Measurements from ENCODE around the gene SPTSSA. TPM values are rescaled to one million over a fixed set of nuclear protein-coding genes. Genes with fewer than 3 reads are reported as not detected.
"Not testable (repeated sequence)": the region's sequence is repeated elsewhere in the genome, so short reads cannot be mapped to it uniquely, and the experiment has no call there.

SPTSSA gene
- polyA plus RNA-seq, 1 donor, result 21.6 TPM

GRCh38 chr14:34472706-34473279 lies 10.8 kb upstream of the SPTSSA start:
- DNase-seq (ENCODE audit: low read depth), result no peak

GRCh38 chr14:34470319-34470718 lies 8.3 kb upstream of the SPTSSA start:
- no peak for DNase-seq (ENCODE audit: low read depth)

- no peak for DNase-seq (ENCODE audit: low read depth)
These were observed 4.7 kb upstream of the SPTSSA start for GRCh38 chr14:34466691-34467090.

GRCh38 chr14:34465069-34465859 lies 3.2 kb upstream of the SPTSSA start:
- no peak for DNase-seq (ENCODE audit: low read depth)

DNA sequence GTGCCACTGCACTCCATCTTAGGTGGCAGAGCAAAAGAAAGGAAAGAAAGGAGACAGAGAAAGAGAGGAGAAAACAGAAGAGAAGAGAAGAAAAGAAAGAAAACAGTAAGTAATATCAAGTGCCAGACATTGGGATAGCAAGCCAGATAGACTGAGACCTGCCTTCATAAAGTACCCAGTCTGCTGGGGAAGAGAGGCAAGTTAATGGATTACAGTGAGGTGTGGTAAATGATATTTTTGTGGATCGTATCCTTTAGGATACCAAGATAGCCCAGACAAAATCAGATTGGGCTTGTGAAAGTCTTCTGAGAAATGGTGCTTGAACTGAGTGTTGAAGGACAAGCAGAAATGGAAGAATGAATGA lies 1.5 kb upstream of the SPTSSA start:
- DNase-seq (ENCODE audit: low read depth), result no peak

- no peak for DNase-seq (ENCODE audit: low read depth)
These were observed 507 bp downstream of the SPTSSA start for GRCh38 chr14:34461334-34462131.

- no peak for DNase-seq (ENCODE audit: low read depth)
These were observed 1.2 kb downstream of the SPTSSA start for GRCh38 chr14:34460841-34461240.

DNA sequence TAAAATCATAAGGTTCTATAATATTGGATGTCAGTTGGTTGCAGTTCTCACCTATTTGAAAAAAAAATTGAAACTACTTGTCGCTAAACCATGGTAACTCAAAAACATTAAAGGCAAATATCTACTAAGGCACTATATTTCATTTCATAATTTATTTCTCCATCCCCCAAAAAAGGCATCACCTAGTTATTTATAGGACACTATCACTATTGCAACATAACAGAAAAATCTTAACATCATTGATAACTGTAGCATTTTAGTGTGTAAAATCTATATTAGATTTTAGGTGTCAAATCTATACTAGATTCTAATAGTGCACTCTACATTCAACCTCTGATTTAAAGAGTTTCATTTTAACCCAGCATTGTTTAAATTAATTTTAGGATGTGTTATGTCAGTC lies 1.7 kb downstream of the SPTSSA start:
- DNase-seq (ENCODE audit: low read depth), result no peak

DNA sequence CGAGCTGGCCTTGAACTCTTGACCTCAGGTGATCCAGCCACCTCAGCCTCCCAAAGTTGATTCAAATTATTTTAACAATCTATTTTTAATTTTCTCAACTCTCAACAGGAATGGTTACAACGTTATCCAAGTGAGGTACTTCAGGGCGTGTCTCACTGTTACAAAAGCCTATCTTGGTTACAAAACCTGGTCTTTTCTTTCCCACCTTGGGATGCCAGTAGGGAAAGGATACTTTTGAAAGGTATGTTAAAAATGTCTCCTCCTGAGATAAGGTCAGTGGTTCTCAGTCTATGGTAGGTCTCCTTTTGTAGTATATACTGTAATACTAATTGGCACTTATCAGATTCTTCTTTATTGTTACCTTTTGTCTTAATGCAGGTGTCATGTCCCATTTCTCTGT lies 4.9 kb downstream of the SPTSSA start:
- no peak for DNase-seq (ENCODE audit: low read depth)

- no peak for DNase-seq (ENCODE audit: low read depth)
These were observed 8.8 kb downstream of the SPTSSA start for GRCh38 chr14:34453226-34453625.

DNA sequence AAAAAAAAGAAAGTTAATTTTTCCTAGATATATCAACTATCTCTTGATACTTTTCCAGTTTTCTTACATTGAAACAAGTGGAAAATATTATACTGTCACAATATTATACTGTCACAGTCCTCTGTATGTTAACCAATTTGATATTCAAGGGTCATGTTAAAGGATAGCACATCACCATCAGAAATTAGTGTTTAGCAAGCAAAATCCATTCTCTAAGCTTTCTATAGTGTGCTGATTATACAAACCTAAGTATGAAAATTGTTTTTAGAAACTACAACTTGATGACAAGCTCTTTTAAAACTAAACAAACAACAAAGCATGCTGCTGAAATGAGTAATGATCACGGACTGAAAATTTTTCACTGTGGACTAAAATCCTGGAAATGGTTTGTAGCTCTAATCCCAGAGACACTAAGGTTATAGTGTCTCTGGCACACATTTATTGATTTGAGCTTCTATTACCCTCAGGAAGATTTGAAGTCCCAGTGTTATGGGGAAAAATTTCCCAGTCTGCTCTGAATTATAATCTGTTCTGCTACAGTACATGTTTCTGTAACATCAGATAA lies 9.7 kb downstream of the SPTSSA start:
- no peak for DNase-seq (ENCODE audit: low read depth)

GRCh38 chr14:34450958-34451357 lies 11.1 kb downstream of the SPTSSA start:
- DNase-seq (ENCODE audit: low read depth), result no peak

DNA sequence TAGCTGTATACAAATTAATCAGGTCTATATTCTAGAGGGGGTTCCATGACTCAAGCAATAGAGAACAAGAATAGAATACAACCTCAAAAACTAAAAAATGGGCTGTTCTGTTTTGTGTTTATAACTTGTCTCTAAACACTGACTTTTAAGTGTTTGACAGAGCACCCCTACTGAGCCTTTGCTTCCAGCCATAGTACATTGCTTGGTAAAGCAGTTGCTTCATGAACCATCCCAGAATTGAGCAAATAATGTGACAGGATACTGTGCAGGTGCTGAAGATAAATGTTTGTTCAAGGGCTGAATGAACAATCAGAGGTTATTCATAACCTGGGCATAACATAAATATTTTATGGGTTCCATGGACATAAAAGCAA lies 11.5 kb downstream of the SPTSSA start:
- DNase-seq (ENCODE audit: low read depth), result no peak

DNA sequence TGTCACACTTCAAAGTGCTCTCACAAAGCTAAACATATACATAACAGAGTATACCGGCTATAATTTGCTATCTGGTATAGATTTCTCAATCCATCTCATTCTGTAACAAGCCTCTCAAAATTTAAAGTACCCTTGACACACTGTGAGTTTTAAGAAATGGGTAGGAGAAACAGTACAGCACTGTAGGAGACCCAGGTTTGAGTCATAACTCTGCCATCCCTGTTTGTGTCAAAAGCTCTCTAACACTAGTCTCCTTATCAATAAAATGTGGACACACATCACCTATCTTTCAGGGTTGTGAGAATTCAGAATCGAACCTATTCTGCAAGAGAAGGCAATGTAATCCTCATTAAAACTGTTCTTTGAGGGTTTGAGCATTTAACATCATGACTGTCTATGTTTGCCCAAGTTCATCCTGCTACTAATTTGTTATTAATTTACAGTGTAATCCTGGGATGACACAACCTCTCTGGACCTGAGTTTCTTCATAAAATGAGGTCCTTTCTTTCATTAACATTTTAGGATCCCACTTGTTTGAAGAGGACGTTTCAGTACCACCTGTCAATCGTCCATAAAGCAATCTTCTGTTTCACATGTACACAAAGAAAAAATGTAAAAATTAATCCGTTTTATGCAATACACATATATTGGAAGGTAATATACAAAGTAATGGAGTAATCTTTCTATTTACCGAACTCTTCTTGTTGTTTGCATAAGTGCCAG lies 12.1 kb downstream of the SPTSSA start:
- DNase-seq (ENCODE audit: low read depth), result no peak

DNA sequence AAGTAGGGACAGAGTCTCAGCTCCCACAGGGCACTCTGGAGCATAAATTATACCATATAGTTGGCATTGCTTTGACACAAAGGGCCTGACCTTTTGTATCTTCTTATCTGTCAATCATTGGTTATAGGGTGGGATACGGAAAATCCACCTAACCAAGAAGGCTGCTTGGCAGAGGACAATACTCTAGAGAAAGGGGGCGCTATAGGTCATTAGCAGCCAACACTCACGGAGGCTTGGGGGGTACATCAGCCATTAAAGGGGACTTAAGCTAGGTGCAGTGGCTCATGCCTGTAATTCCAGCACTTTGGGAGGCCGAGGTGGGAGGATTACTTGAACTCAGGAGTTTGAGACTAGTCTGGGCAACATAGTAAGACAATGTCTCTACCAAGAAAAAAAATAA lies 22.9 kb downstream of the SPTSSA start:
- DNase-seq (ENCODE audit: low read depth), result no peak

GRCh38 chr14:34438438-34438837 lies 23.6 kb downstream of the SPTSSA start:
- DNase-seq (ENCODE audit: low read depth), result no peak

DNA sequence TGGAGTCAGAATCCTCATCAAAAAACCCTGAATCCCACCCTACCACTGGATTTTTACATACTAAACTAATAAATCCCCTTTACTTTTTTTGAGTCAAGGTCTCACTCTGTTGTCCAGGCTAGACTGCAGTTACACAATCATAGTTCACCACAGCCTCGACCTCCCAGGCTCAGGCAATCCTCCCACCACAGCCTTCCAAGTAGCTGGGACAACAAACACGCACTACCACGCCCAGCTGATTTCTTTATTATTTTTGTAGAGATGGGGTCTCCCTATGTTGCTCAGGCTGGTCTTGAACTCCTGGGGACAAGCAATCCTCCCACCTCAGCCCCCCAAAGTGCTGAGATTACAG lies 24.3 kb downstream of the SPTSSA start:
- DNase-seq (ENCODE audit: low read depth), result no peak

DNA sequence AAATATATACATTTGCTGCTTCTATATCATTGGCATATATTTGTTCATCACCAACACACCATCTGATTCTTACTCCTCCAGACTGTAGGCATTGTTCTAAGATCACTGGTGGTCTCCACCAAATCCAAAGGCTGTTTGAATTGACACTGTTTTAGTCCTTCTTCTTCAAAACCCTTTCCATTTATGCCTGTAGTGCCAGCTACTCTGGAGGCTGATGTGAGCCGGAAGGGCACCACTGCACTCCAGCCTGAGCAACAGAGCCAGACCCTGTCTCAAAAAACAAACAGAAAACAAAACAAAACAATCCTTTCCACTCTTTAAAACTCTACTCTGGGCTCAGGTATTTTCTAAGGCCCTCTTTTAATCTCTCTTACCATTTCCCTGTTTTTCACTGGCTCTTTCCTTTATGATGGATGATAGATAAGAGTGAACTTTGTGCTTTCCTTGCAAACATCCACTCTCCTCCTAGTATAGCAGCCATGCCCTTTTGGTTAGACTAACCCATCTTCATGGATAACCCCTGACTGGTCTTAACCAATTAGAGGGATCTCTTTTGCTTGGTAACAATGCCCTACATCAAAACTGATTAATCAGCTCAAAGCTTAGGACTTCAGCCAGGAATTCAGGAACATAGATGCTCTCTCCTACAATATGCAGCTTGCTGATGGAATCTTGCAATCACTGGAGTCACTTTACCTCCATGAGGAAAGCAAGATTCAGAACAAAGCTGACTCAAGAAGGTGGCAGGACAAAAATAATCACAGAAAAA lies 24.9 kb downstream of the SPTSSA start:
- no peak for DNase-seq (ENCODE audit: low read depth)

DNA sequence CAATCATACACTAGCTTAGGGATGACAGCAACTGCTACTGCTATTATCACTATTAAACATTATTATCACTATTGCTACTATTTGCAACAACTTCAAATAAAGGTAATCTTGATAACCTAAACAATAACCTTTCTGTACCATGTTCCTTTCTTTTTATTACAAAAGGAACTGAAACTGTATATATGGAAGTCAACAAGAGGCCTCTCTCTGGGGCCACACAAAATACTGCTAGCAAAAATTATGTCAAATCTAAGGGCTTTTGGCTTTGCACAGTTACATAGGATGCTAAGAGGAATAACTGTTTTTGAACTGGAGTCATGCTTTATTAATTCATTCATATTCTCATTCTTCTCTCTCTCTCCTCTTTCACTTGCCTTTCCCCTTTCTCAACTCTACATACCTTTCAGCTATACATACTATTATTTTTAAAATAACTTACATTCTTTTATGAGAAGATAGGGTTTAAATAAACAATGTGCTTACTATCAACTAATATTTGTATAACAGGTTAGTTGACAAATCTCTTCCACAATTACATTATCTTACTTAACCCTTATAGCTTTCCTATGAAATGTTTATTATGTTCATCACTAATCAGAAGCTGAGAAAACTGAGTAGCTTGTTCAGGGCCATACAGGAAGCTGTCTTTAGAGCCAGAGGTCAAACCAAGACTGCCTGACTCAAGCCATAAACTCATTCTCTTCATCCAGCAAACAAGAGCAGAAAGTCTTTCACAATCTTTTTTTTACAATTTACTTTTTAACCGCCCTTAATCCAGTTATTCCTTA lies 25.7 kb downstream of the SPTSSA start:
- no peak for DNase-seq (ENCODE audit: low read depth)

DNA sequence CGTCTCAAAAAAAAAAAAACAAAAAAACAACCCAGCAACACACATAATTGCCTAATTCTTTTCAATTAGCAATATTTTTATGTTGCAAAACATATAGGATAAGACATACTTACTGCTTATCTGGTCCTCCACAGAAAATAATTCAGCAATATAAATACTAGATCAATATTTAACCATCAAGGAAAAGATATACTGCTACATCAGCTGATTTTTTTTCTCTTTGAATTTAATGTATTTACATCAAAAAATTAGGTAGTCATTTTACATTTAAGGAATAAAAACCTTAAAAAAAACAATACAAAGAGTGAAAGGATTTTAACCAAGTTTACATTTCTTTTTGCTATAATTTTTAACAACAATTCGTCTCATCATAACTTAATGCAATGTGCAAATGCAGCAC lies 28.1 kb downstream of the SPTSSA start:
- no peak for DNase-seq (ENCODE audit: low read depth)

GRCh38 chr14:34428102-34428466 lies 34.0 kb downstream of the SPTSSA start:
- not testable (repeated sequence) for DNase-seq (ENCODE audit: low read depth)

Data from forelimb muscle (tissue), 1 donor.